Astrocyte of the spinal cord (primary cell): ENCODE data around the gene KIF17.

Experiments used
- DNase-seq: peaks from one replicate; pipeline ENCODE4 v3.0.0; 2011; ENCODE audit warnings: low read depth, low spot score
- H3K4me3 ChIP-seq: 2 replicates; pipeline ENCODE4 v1.5.1; 2011; ENCODE audit warnings: low read depth, mild to moderate bottlenecking, low read length, moderate library complexity
- in situ Hi-C: cut with HindIII; loops from 2 replicates; pipeline ENCODE4 v1.10.0; 2017; ENCODE audit warnings: low sequenced_read_pairs
- TF ChIP-seq, protein P1 (sequence below): IDR thresholded peaks from 2 replicates; pipeline ENCODE4 v1.5.1; 2012; ENCODE audit warnings: low read depth, mild to moderate bottlenecking, low read length, inconsistent platforms

The KIF17 gene

DNA sequence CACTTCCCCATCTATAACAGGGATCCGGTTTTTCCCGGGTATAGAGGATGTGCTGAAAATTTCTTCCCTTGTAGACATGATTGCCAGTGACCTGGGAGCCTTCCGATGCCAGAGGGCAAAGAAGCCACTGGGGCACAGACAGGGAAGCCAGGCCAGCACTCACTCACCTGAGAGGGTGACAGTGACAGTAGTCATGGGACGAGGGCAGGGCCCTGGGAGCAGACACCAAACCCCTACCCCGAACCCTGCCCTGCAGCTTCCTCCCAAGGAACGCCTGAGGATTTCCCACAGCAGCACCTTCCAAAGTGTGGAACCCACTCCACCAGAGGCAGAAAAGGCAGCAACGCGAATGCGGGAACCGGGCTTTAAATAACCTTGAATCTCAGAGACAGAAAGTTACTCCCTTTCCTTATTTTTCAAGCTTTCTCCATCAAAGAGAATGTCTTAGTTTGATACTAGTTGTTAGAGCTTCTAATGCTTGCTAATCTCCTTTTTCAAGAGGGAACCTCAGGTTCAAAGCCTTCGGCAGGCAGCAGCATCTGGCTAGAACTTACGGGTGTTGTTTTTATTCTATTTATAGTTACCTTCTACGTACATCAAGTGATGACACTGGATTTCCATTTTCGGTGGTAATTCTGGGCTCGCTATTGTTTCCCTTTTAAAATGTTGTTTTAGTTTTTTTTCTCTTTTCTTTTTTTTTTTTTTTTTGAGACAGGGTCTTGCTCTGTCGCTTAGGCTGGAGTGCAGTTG is 59.5 kb downstream of the KIF17 start:
- in situ Hi-C loops = no loop called here
- TF ChIP-seq, protein P1, sequence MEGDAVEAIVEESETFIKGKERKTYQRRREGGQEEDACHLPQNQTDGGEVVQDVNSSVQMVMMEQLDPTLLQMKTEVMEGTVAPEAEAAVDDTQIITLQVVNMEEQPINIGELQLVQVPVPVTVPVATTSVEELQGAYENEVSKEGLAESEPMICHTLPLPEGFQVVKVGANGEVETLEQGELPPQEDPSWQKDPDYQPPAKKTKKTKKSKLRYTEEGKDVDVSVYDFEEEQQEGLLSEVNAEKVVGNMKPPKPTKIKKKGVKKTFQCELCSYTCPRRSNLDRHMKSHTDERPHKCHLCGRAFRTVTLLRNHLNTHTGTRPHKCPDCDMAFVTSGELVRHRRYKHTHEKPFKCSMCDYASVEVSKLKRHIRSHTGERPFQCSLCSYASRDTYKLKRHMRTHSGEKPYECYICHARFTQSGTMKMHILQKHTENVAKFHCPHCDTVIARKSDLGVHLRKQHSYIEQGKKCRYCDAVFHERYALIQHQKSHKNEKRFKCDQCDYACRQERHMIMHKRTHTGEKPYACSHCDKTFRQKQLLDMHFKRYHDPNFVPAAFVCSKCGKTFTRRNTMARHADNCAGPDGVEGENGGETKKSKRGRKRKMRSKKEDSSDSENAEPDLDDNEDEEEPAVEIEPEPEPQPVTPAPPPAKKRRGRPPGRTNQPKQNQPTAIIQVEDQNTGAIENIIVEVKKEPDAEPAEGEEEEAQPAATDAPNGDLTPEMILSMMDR = no peak
- no peak for DNase-seq
- H3K4me3 ChIP-seq = no peak overlapping the region

DNA sequence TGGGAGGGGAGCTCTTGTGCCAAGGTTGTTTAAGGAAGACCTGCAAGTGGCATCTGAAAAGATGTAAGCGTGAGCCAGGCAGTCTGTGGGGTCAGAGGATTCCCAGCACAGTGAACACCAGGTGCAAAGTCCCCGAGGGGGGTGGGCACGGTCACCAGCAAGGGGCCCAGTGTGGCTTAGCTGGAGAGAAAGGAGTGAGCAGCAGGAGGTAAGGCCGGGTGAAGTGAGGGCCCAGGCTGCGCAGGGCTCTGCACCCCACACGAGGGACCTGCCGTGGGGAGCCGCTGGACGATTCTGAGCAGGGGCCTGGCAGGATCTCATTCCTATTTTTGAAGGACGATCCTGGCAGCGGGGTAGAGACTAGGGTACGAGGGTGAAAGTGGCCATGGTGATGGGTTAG is 60.8 kb downstream of the KIF17 start:
- TF ChIP-seq, protein P1 = no peak
- DNase-seq = no peak
- in situ Hi-C loops = no loop called here
- no peak overlapping the region for H3K4me3 ChIP-seq

DNA sequence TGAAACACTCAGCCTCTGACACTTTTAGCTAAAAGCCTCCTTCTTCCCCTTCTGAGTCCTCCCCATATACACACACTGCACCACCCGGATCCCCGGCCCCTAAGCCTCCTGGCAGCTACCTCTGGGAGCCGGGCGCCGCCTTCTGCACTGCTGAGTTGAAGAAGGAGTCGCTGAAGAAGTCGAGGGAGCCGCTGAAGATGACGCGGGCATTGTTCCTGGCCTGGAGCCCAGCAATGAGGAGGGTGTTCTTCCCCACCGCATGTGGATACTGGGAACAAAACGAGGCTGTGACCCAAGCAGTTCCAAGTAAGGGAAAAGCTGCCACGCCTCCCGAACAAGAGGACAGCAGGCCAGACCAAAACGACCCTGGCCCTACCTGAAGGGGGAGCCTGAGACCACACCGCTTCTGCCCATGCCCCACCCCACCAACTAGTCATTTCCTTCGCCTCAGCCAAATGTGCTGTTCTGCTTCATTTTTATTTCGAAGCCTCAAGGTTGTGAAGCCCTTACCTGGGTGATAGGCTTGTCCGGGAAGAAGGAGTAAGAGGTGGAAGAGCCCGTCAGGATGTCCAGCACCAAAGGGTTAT is 63.6 kb downstream of the KIF17 start:
- peak; percentile 4 for DNase-seq
- in situ Hi-C loops = no loop called here

DNA sequence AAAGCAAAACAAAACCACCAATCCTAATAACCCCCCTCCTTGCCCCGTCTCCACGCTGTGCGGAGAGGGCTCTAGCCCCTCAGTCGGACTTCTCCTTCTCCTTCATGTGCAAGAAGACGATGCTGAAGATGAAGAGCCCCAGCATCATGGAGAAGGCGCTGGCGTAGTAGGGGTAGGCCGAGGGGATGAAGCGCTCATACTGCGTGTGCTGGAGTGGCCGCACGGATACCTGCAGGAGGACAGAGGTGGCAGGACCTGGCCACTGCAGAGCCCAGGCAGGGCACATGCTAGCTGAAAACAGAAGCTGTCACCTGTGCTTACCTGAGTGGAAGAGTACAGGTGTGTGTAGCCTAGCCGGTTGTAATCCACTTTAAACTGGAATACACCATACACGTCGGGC is 65.5 kb downstream of the KIF17 start:
- TF ChIP-seq, protein P1 = no peak
- in situ Hi-C loops = no loop called here

More for the DNA sequence above, 63.6 kb downstream of the KIF17 start:
- no peak overlapping the region for H3K4me3 ChIP-seq
- TF ChIP-seq, protein P1 = no peak

DNA sequence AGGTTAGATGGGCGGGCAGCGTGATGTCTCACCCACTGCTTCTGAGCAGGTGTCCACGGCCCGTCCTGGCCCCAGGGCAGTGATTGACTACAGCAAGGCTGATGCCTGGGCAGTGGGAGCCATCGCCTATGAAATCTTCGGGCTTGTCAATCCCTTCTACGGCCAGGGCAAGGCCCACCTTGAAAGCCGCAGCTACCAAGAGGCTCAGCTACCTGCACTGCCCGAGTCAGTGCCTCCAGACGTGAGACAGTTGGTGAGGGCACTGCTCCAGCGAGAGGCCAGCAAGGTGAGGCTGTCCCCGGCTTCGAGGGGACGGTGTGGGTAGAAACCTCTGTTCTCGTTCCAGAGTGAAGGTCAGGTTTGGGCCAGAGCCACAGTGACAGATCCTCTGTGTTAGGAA is 68.9 kb downstream of the KIF17 start:
- no peak for DNase-seq
- in situ Hi-C loops = no loop called here
- H3K4me3 ChIP-seq = no peak overlapping the region
- TF ChIP-seq, protein P1 = no peak

More for the DNA sequence above, 65.5 kb downstream of the KIF17 start:
- DNase-seq = no peak
- H3K4me3 ChIP-seq = no peak overlapping the region

DNA sequence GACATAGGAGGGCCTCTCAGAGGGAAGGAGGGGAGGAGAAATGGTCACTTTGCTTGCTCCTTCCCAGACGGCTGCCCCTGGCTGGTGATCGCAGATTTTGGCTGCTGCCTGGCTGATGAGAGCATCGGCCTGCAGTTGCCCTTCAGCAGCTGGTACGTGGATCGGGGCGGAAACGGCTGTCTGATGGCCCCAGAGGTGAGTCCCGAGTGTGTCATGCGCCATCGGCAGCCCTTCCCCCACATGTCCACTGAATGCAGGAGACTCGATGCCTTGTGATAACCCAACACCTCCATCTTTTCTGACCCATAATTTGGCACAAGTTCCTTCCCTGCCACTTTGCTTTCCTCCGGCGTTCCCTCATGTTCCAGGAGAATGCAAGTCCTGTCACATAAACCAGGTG is 69.4 kb downstream of the KIF17 start:
- no peak for DNase-seq
- TF ChIP-seq, protein P1 = no peak
- in situ Hi-C loops = no loop called here

More for the DNA sequence above, 69.4 kb downstream of the KIF17 start:
- H3K4me3 ChIP-seq = no peak overlapping the region
